T-cell (primary cell): ENCODE measurements around the gene CFAP251. TPM values are rescaled to one million over a fixed set of nuclear protein-coding genes. Genes with fewer than 3 reads are reported as not detected.

Experiments
- ATAC-seq, 4 experiments: fragments of 200-7000 bp in 3 of 4; fragments of 150-1000 bp in 1 of 4; cut with Tn5 transposase; replicated peaks in 1 of 4; 1 replicate in 3 of 4; 2 replicates in 1 of 4; pipeline ENCODE4 v1.10.0; 2021; ENCODE audit warnings: moderate library complexity in 3 of 4, mild to moderate bottlenecking in 2 of 4, moderate number of reproducible peaks in 1 of 4
- CTCF ChIA-PET, 2 donors: fragments of 300-600 bp; sonication (Branson Sonifier 250); formaldehyde crosslinking; loops; one replicate each; lab custom pipeline; 2022; ENCODE audit warnings: antibody characterized with exemption in 2 of 2; lab: Charles Lee
- POLR2A ChIA-PET, 2 donors: fragments of 300-600 bp; sonication (Branson Sonifier 250); formaldehyde crosslinking; loops; one replicate each; lab custom pipeline; 2022; ENCODE audit warnings: antibody characterized with exemption in 2 of 2; lab: Charles Lee
- DNase-seq, 35 experiments: peaks; one replicate each; pipeline versions ENCODE4 v3.0.0 to v3.0.0-alpha.2; 2013 to 2023
- H3K27ac ChIP-seq: one replicate; pipeline ENCODE4 v1.5.1; 2013; ENCODE audit warnings: low read length
- H3K27me3 ChIP-seq, 2 experiments: replicated peaks in 1 of 2; 1 replicate in 1 of 2; 2 replicates in 1 of 2; pipeline versions ENCODE4 v1.6.1 to v1.7.0; 2013; ENCODE audit warnings: low read length in 1 of 2, mixed read lengths in 1 of 2; ENCODE audit not compliant: control insufficient read depth in 2 of 2, insufficient read depth in 2 of 2; ENCODE audit errors: extremely low read depth in 1 of 2
- H3K36me3 ChIP-seq, 2 donors: 1 replicate in 1 of 2; 2 replicates in 1 of 2; pipeline versions ENCODE4 v1.6.1 to v1.7.0; 2013; ENCODE audit warnings: low read length in 1 of 2; ENCODE audit not compliant: control insufficient read depth in 2 of 2, insufficient read depth in 1 of 2; ENCODE audit errors: extremely low read depth in 1 of 2
- H3K4me1 ChIP-seq, 2 experiments: 1 replicate in 1 of 2; 2 replicates in 1 of 2; pipeline versions ENCODE4 v1.6.1 to v1.7.0; 2013; ENCODE audit warnings: low read length in 2 of 2, mixed read lengths in 1 of 2; ENCODE audit not compliant: insufficient read depth in 2 of 2, control insufficient read depth in 1 of 2; ENCODE audit errors: extremely low read depth in 1 of 2
- H3K4me3 ChIP-seq, 2 donors: 1 replicate in 1 of 2; 2 replicates in 1 of 2; pipeline versions ENCODE4 v1.5.1 to v1.7.0; 2013; ENCODE audit warnings: mild to moderate bottlenecking in 2 of 2, low read length in 1 of 2, moderate library complexity in 1 of 2; ENCODE audit not compliant: control insufficient read depth in 1 of 2; ENCODE audit errors: extremely low read depth in 1 of 2
- H3K9me3 ChIP-seq: 2 replicates; pipeline ENCODE4 v1.7.0; 2013
- H3K27ac Mint-ChIP-seq, 2 donors: one replicate each; pipeline ENCODE4 v1.8.0; 2020 to 2021; ENCODE audit warnings: mild to moderate bottlenecking in 2 of 2, mixed read lengths in 2 of 2
- H3K27me3 Mint-ChIP-seq, 2 donors: one replicate each; pipeline ENCODE4 v1.8.0; 2021 to 2022; ENCODE audit warnings: mixed read lengths in 2 of 2
- H3K36me3 Mint-ChIP-seq: one replicate; pipeline ENCODE4 v1.8.0; 2021; ENCODE audit warnings: mixed read lengths
- H3K4me1 Mint-ChIP-seq, 3 donors: one replicate each; pipeline ENCODE4 v1.8.0; 2020 to 2022; ENCODE audit warnings: mixed read lengths in 3 of 3, mild to moderate bottlenecking in 1 of 3
- H3K4me3 Mint-ChIP-seq, 3 donors: one replicate each; pipeline ENCODE4 v1.8.0; 2020 to 2022; ENCODE audit warnings: mild to moderate bottlenecking in 3 of 3, mixed read lengths in 3 of 3, moderate library complexity in 3 of 3
- H3K9me3 Mint-ChIP-seq, 3 donors: one replicate each; pipeline ENCODE4 v1.8.0; 2020 to 2022; ENCODE audit warnings: mixed read lengths in 3 of 3
- WGBS: methylation state at CpG from one replicate; pipeline ENCODE4 v1.1.5; 2013; ENCODE audit warnings: missing lambda C conversion rate; ENCODE audit not compliant: insufficient coverage; 5-methylcytosine and 5-hydroxymethylcytosine counted together
- total RNA-seq, 35 experiments: library from RNA in 6 of 35; stranded (reverse) in 6 of 35; fragments of 120-200 nt in 1 of 35; gene quantifications; one replicate each; pipeline versions ENCODE4 v1.2.1 to v1.2.4 and lab custom pipeline; 2013 to 2026

The CFAP251 gene
- total RNA-seq, 5 donors from 2014 or later (not counting 1 experiment from before 2014, with no cell fraction given): 0.50 to 0.61 (median 0.57) TPM

DNA sequence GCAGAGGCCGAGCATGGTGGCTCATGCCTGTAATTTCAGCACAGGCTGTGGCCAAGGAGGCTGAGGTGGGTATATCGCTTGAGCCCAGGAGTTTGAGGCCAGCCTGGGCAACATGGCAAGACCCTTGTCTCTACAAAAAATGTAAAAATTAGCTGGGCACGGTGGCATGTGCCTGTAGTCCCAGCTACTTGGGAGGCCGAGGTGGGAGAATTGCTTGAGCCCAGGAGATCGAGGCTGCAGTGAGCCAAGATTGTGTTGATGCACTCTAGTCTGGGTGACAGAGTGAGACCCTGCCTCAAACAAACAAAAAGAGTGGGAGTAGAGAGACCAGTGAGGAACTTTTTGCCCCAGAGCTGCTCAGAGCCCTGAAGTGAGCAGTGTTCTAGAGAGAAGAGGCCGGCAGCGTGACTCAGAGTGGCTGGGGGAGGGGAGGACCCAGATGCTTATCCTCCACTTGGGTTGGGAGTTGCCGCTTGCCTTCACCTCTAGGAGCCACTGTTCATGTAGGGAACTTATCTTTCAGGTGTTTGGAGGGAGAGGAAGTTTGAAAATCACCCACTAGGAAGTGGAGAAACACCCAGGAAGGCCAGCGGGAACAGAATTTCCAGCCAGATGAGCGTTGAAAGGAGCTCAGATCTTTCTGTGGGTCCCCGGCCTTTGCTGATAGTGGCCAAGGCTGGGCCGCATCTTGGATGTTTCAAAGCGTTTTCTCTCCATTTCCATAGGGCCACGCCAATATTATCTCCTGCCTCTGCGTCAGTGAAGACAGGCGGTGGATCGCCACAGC is 15.3 kb downstream of the CFAP251 start:
- Mint-ChIP-seq H3K4me3 (no peak overlapping the region), H3K9me3 (no peaks in the 10 kb centered on the region), H3K27ac (no peak overlapping the region), H3K4me1 (peaks cover 6 to 9% (median 7%) of the 10 kb centered on the region in 3 donors), H3K27me3 (peaks cover 0 to 3% of the 10 kb centered on the region in 2 donors), H3K36me3 (peaks cover 19% of the 10 kb centered on the region)
- DNase-seq (no peak), ATAC-seq (no peak)
- Histone ChIP-seq H3K4me1 (no peaks in the 10 kb centered on the region), H3K27ac (no peak overlapping the region), H3K27me3 (peaks cover 0 to 3% of the 10 kb centered on the region in 2 experiments), H3K4me3 (no peak overlapping the region), H3K9me3 (no peaks in the 10 kb centered on the region), H3K36me3 (peaks cover 0 to 3% of the 10 kb centered on the region in 2 donors)
- ChIA-PET CTCF (no interaction called here), POLR2A (no interaction called here)
- WGBS: 96% methylated on average over 12 of the region's 17 CpGs

GRCh38 chr12:121934309-121934664 is 15.9 kb downstream of the CFAP251 start:
- ATAC-seq: no peak
- Mint-ChIP-seq H3K27me3 (peaks cover 0 to 3% of the 10 kb centered on the region in 2 donors), H3K36me3 (peaks cover 19% of the 10 kb centered on the region), H3K4me1 (peaks cover 6 to 12% (median 7%) of the 10 kb centered on the region in 3 donors), H3K4me3 (no peak overlapping the region), H3K27ac (no peak overlapping the region), H3K9me3 (no peaks in the 10 kb centered on the region)
- Histone ChIP-seq H3K36me3 (peaks cover 0 to 3% of the 10 kb centered on the region in 2 donors), H3K9me3 (no peaks in the 10 kb centered on the region), H3K4me3 (no peak overlapping the region), H3K27me3 (peaks cover 0 to 3% of the 10 kb centered on the region in 2 experiments), H3K27ac (no peak overlapping the region), H3K4me1 (peaks cover 0 to 2% of the 10 kb centered on the region in 2 experiments)
- no peak for DNase-seq
- WGBS: no CpG with 5 or more reads among the region's 2 CpGs
- POLR2A ChIA-PET: no interaction called here
- CTCF ChIA-PET: interaction anchor here in 1 of 2 donors (0.6 kb wide), 1 partner anchor 49 kb away, joined by 3 read pairs; no protein-coding TSS in a partner anchor

GRCh38 chr12:121937654-121938053 is 19.3 kb downstream of the CFAP251 start:
- ChIA-PET POLR2A (no interaction called here), CTCF (no interaction called here)
- H3K9me3 ChIP-seq: no peaks in the 10 kb centered on the region
- H3K4me3 ChIP-seq: no peak overlapping the region
- peaks cover 0 to 2% of the 10 kb centered on the region in 2 experiments for H3K4me1 ChIP-seq
- Mint-ChIP-seq H3K36me3 (peaks cover 13% of the 10 kb centered on the region), H3K9me3 (no peaks in the 10 kb centered on the region), H3K27me3 (no peaks in the 10 kb centered on the region), H3K27ac (no peak overlapping the region), H3K4me3 (no peak overlapping the region), H3K4me1 (peaks cover 6 to 7% (median 7%) of the 10 kb centered on the region in 3 donors)
- peaks cover 0 to 2% of the 10 kb centered on the region in 2 experiments for H3K27me3 ChIP-seq
- WGBS: 20% methylated on average over 2 of the region's 7 CpGs
- no peak overlapping the region for H3K27ac ChIP-seq
- peaks cover 0 to under 1% of the 10 kb centered on the region in 2 donors for H3K36me3 ChIP-seq
- peak in 1 of 4 experiments; percentile 52 for ATAC-seq
- no peak for DNase-seq

- no peak overlapping the region for H3K4me3 ChIP-seq
- H3K27ac Mint-ChIP-seq: no peak overlapping the region
- H3K9me3 ChIP-seq: no peaks in the 10 kb centered on the region
- peaks cover 13% of the 10 kb centered on the region for H3K36me3 Mint-ChIP-seq
- ATAC-seq: no peak
- no peaks in the 10 kb centered on the region for H3K27me3 ChIP-seq
- no peaks in the 10 kb centered on the region for H3K36me3 ChIP-seq
- CTCF ChIA-PET: no interaction called here
- 33% methylated on average over 4 of the region's 7 CpGs for WGBS
- H3K4me1 Mint-ChIP-seq: peaks cover 6 to 7% (median 7%) of the 10 kb centered on the region in 3 donors
- H3K9me3 Mint-ChIP-seq: no peaks in the 10 kb centered on the region
- POLR2A ChIA-PET: interaction anchor here in 1 of 2 donors (0.7 kb wide), 1 partner anchor 22 kb away, joined by 4 read pairs; no protein-coding TSS in a partner anchor
- H3K27ac ChIP-seq: no peak overlapping the region
- peak in 1 of 35 experiments; percentile 2 for DNase-seq
- H3K27me3 Mint-ChIP-seq: no peaks in the 10 kb centered on the region
- H3K4me3 Mint-ChIP-seq: no peak overlapping the region
- peaks cover 0 to 2% of the 10 kb centered on the region in 2 experiments for H3K4me1 ChIP-seq
Observed at GRCh38 chr12:121939186-121939585, 20.8 kb downstream of the CFAP251 start.

DNA sequence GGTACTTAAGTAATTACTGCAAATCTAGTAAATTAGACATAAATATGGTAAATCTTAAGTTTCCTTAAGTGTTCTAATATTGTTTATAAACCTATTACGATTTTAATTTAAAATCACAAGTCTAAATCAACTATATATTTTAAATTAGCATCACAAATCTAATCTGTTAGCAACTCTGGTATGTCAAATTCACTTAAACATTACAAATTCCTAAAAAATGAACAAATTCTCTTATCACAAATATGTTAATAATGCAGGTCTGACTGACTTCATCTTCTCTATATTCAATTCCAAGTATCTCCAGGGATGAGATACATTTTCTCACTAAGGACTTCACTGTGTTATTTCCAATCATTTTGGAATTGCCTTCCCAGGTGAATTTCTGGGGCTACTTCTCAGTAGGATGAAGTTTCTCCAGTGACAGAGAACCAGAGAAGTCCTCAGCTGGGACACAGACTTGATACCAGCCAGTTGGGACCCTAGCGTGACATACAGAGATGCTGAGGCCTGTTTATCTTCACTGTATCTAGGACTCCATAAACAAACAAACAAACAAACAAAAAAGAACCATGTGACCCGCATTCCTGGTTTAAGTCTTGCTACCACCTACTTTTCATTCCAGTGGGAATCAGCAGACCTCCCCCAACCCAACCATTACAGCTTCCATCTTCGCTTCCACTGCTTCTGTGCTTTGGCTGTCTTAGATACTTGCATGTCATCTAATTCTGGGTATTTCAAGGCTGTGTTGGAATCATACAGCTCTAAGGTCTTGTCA is 21.8 kb downstream of the CFAP251 start:
- WGBS: 85% methylated on average over 2 of the region's 4 CpGs
- Mint-ChIP-seq H3K9me3 (no peaks in the 10 kb centered on the region), H3K27me3 (no peaks in the 10 kb centered on the region), H3K4me3 (no peak overlapping the region), H3K27ac (no peak overlapping the region), H3K36me3 (peaks cover 16% of the 10 kb centered on the region), H3K4me1 (peaks cover 6 to 7% (median 7%) of the 10 kb centered on the region in 3 donors)
- DNase-seq: no peak
- no peaks in the 10 kb centered on the region for H3K9me3 ChIP-seq
- H3K4me1 ChIP-seq: peaks cover 0 to 2% of the 10 kb centered on the region in 2 experiments
- H3K4me3 ChIP-seq: no peak overlapping the region
- no peak overlapping the region for H3K27ac ChIP-seq
- ATAC-seq: no peak
- H3K27me3 ChIP-seq: no peaks in the 10 kb centered on the region
- ChIA-PET POLR2A (no interaction called here), CTCF (no interaction called here)
- H3K36me3 ChIP-seq: no peaks in the 10 kb centered on the region

GRCh38 chr12:121942145-121942718 is 23.8 kb downstream of the CFAP251 start:
- ChIA-PET POLR2A (no interaction called here), CTCF (no interaction called here)
- Histone ChIP-seq H3K9me3 (no peaks in the 10 kb centered on the region), H3K4me1 (peaks cover 0 to 2% of the 10 kb centered on the region in 2 experiments), H3K36me3 (no peaks in the 10 kb centered on the region), H3K27ac (no peak overlapping the region), H3K27me3 (no peaks in the 10 kb centered on the region), H3K4me3 (no peak overlapping the region)
- DNase-seq (no peak), ATAC-seq (no peak)
- Mint-ChIP-seq H3K36me3 (peaks cover 8% of the 10 kb centered on the region), H3K27ac (no peak overlapping the region), H3K4me3 (no peak overlapping the region), H3K4me1 (peaks cover 6 to 7% (median 7%) of the 10 kb centered on the region in 3 donors), H3K27me3 (no peaks in the 10 kb centered on the region), H3K9me3 (no peaks in the 10 kb centered on the region)
- WGBS: 95% methylated on average over 7 of the region's 15 CpGs
